GM18505 (cell line): ENCODE results near the gene LRRC8A.

Source experiments
- ATAC-seq: cut with Tn5 transposase; IDR thresholded peaks from one replicate; pipeline ENCODE4 v1.9.1; 2021; ENCODE audit not compliant: unreplicated experiment
- POLR2A ChIP-seq: IDR thresholded peaks from 4 replicates; pipeline ENCODE4 v1.6.1; 2011; ENCODE audit warnings: borderline replicate concordance; ENCODE audit not compliant: insufficient read depth, insufficient read length; ENCODE audit errors: extremely low read depth

The LRRC8A gene

GRCh38 chr9:128891321-128892220 is 9.6 kb downstream of the LRRC8A start:
- TF ChIP-seq POLR2A = no peak
- no peak for ATAC-seq

- no peak for TF ChIP-seq POLR2A
- ATAC-seq = no peak
Observed at GRCh38 chr9:128892221-128892921, 10.4 kb downstream of the LRRC8A start.

- ATAC-seq = no peak
- no peak for TF ChIP-seq POLR2A
Observed at GRCh38 chr9:128893354-128893753, 11.4 kb downstream of the LRRC8A start.

- TF ChIP-seq POLR2A = no peak
- ATAC-seq = no peak
Observed at GRCh38 chr9:128894764-128895163, 12.8 kb downstream of the LRRC8A start.

- ATAC-seq = no peak
- no peak for TF ChIP-seq POLR2A
Observed at GRCh38 chr9:128895556-128895955, 13.6 kb downstream of the LRRC8A start.

- TF ChIP-seq POLR2A = no peak
- ATAC-seq = no peak
Observed at GRCh38 chr9:128898382-128898781, 16.4 kb downstream of the LRRC8A start.

- ATAC-seq = no peak
- TF ChIP-seq POLR2A = no peak
Observed at GRCh38 chr9:128898845-128899565, 17.1 kb downstream of the LRRC8A start.

GRCh38 chr9:128899566-128900322 is 17.8 kb downstream of the LRRC8A start:
- TF ChIP-seq POLR2A = no peak
- no peak for ATAC-seq

GRCh38 chr9:128901379-128901778 is 19.4 kb downstream of the LRRC8A start:
- TF ChIP-seq POLR2A = no peak
- no peak for ATAC-seq

- ATAC-seq = peak; percentile 8
Observed at GRCh38 chr9:128901822-128902221, 19.9 kb downstream of the LRRC8A start.

GRCh38 chr9:128902351-128903078 is 20.6 kb downstream of the LRRC8A start:
- peak; percentile 63 for TF ChIP-seq POLR2A
- ATAC-seq = peak; percentile 75

More at GRCh38 chr9:128901822-128902221, 19.9 kb downstream of the LRRC8A start:
- no peak for TF ChIP-seq POLR2A

- no peak for TF ChIP-seq POLR2A
- no peak for ATAC-seq
Observed at GRCh38 chr9:128903079-128903461, 21.1 kb downstream of the LRRC8A start.

- no peak for TF ChIP-seq POLR2A
- no peak for ATAC-seq
Observed at GRCh38 chr9:128903871-128904620, 22.1 kb downstream of the LRRC8A start.
